ENCODE data around the gene CACNA2D3. TPM values are rescaled to one million over a fixed set of nuclear protein-coding genes. Genes with fewer than 3 reads are reported as not detected.
A peak's percentile ranks its signal among the peaks of the same experiment; 100 is the strongest.
"Not testable (repeated sequence)": the region's sequence is repeated elsewhere in the genome, so short reads cannot be mapped to it uniquely, and the experiment has no call there.

CACNA2D3 gene
- total RNA-seq, 1 donor from 2014 or later: 1.3 TPM

GRCh38 chr3:54443561-54444161 lies 321.3 kb downstream of the CACNA2D3 start:
- TF ChIP-seq, protein P1, sequence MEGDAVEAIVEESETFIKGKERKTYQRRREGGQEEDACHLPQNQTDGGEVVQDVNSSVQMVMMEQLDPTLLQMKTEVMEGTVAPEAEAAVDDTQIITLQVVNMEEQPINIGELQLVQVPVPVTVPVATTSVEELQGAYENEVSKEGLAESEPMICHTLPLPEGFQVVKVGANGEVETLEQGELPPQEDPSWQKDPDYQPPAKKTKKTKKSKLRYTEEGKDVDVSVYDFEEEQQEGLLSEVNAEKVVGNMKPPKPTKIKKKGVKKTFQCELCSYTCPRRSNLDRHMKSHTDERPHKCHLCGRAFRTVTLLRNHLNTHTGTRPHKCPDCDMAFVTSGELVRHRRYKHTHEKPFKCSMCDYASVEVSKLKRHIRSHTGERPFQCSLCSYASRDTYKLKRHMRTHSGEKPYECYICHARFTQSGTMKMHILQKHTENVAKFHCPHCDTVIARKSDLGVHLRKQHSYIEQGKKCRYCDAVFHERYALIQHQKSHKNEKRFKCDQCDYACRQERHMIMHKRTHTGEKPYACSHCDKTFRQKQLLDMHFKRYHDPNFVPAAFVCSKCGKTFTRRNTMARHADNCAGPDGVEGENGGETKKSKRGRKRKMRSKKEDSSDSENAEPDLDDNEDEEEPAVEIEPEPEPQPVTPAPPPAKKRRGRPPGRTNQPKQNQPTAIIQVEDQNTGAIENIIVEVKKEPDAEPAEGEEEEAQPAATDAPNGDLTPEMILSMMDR (conservative IDR thresholded peaks at IDR 0.05; ENCODE audit: low read depth, low read length): no peak
- DNase-seq (ENCODE audit: low read depth): no peak
- H3K4me3 ChIP-seq (ENCODE audit: low read depth, low read length): no peak overlapping the region

- no peak for DNase-seq (ENCODE audit: low read depth)
- TF ChIP-seq, protein P1 (conservative IDR thresholded peaks at IDR 0.05; ENCODE audit: low read depth, low read length): no peak
- H3K4me3 ChIP-seq (ENCODE audit: low read depth, low read length): no peak overlapping the region
Observed at GRCh38 chr3:54445630-54446029, 323.3 kb downstream of the CACNA2D3 start.

GRCh38 chr3:54447427-54447826 lies 325.1 kb downstream of the CACNA2D3 start:
- no peak overlapping the region for H3K4me3 ChIP-seq (ENCODE audit: low read depth, low read length)
- TF ChIP-seq, protein P1 (conservative IDR thresholded peaks at IDR 0.05; ENCODE audit: low read depth, low read length): no peak
- no peak for DNase-seq (ENCODE audit: low read depth)

- H3K4me3 ChIP-seq (ENCODE audit: low read depth, low read length): no peak overlapping the region
- DNase-seq (ENCODE audit: low read depth): no peak
- TF ChIP-seq, protein P1 (conservative IDR thresholded peaks at IDR 0.05; ENCODE audit: low read depth, low read length): no peak
Observed at GRCh38 chr3:54454806-54455205, 332.5 kb downstream of the CACNA2D3 start.

GRCh38 chr3:54458357-54458756 lies 336.0 kb downstream of the CACNA2D3 start:
- no peak for DNase-seq (ENCODE audit: low read depth)
- TF ChIP-seq, protein P1 (conservative IDR thresholded peaks at IDR 0.05; ENCODE audit: low read depth, low read length): no peak
- H3K4me3 ChIP-seq (ENCODE audit: low read depth, low read length): no peak overlapping the region

GRCh38 chr3:54464554-54464953 lies 342.2 kb downstream of the CACNA2D3 start:
- not testable (repeated sequence) for DNase-seq (ENCODE audit: low read depth)

DNA sequence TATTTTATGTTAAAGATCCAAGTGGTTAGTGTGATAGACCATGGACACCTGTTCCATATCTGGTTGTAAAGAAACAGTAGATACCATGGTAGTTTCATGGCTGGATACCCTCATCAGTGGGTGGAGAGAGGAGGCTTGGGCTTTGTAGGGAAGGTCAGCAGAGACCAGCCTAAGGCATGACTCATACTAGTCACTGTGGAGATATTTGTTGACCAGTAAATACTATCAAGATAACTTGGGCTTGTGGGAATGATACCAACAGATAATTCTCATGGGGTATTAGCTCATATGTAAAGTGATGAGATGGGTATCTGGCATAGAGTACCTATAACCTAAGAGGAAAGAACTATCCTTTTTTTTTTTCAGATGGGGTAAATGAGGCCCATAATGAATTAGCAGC lies 354.5 kb downstream of the CACNA2D3 start:
- H3K4me3 ChIP-seq (ENCODE audit: low read depth, low read length): no peak overlapping the region
- TF ChIP-seq, protein P1 (conservative IDR thresholded peaks at IDR 0.05; ENCODE audit: low read depth, low read length): no peak
- DNase-seq (ENCODE audit: low read depth): peak; percentile 56

More at GRCh38 chr3:54464554-54464953, 342.2 kb downstream of the CACNA2D3 start:
- H3K4me3 ChIP-seq (ENCODE audit: low read depth, low read length): not testable (repeated sequence)

All from epithelial cell of proximal tubule (primary cell).